LNCaP clone FGC (cell line): ENCODE results near the gene FRMD8.
A peak's percentile ranks its signal among the peaks of the same experiment; 100 is the strongest.
"Not testable (repeated sequence)": the region's sequence is repeated elsewhere in the genome, so short reads cannot be mapped to it uniquely, and the experiment has no call there.

Experiments used
- DNase-seq: peaks from one replicate; pipeline ENCODE4 v3.0.0-alpha.2; 2011; ENCODE audit warnings: low read depth
- H3K4me3 ChIP-seq: 2 replicates; pipeline ENCODE4 v1.5.1; 2011; ENCODE audit warnings: mild to moderate bottlenecking, low read depth, low read length, control low read depth
- TF ChIP-seq, protein P1 (sequence below): IDR thresholded peaks from 2 replicates; pipeline ENCODE4 v1.5.1; 2012; ENCODE audit warnings: mild to moderate bottlenecking; ENCODE audit not compliant: control insufficient read depth, insufficient read depth; ENCODE audit errors: extremely low read depth

The FRMD8 gene

DNA sequence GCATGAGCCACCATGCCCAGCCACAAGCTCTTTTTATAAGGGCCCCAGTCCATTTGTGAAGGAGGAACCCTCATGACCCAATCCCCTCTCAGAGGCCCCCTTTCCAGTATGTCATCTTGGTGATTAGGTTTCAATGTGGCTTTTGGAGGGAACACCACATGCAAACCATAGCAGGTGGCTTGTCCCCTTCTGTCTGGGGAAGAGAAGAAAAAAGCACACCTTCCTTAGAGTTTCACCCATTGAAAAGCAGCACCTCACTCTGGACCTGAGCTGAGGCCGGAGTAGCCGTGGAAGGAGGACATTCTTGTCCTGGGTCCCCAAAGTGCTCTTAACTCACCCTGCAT, 61.6 kb downstream of the FRMD8 start:
- no peak overlapping the region for H3K4me3 ChIP-seq
- TF ChIP-seq, protein P1, sequence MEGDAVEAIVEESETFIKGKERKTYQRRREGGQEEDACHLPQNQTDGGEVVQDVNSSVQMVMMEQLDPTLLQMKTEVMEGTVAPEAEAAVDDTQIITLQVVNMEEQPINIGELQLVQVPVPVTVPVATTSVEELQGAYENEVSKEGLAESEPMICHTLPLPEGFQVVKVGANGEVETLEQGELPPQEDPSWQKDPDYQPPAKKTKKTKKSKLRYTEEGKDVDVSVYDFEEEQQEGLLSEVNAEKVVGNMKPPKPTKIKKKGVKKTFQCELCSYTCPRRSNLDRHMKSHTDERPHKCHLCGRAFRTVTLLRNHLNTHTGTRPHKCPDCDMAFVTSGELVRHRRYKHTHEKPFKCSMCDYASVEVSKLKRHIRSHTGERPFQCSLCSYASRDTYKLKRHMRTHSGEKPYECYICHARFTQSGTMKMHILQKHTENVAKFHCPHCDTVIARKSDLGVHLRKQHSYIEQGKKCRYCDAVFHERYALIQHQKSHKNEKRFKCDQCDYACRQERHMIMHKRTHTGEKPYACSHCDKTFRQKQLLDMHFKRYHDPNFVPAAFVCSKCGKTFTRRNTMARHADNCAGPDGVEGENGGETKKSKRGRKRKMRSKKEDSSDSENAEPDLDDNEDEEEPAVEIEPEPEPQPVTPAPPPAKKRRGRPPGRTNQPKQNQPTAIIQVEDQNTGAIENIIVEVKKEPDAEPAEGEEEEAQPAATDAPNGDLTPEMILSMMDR: no peak
- no peak for DNase-seq

DNA sequence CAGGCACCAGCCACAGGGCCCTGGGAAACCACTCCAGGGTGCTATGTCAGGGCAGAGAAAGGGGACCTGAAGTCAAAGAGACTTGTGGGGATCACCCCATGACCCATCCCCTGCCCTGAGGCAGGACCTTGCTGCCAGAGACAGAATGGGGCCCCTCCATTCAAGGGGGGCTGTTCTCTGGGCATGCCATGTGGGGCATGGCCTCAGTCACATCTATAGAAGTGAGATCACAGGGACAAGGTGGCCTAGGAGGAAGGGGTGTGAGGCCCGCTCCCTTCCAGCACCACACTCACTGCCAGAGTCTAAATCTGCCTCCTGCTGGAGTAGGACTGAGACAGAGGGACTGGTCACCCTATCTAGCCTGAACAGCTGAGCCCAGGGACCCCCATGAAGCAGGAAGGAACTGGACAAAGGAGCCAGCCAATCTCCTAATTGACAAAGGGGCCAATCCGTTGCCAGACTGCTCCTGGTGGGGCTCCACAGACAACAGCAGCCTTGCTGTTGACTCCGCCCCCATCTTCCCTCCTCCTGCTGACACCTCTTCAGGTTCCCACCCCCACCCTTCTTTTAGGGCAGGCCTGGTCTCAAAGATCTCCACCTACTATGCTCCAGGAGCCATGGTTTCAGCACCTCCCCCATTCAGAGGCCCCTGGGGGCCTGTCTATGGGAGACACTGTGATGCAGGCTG, 62.1 kb downstream of the FRMD8 start:
- H3K4me3 ChIP-seq: no peak overlapping the region
- no peak for DNase-seq
- TF ChIP-seq, protein P1: no peak

DNA sequence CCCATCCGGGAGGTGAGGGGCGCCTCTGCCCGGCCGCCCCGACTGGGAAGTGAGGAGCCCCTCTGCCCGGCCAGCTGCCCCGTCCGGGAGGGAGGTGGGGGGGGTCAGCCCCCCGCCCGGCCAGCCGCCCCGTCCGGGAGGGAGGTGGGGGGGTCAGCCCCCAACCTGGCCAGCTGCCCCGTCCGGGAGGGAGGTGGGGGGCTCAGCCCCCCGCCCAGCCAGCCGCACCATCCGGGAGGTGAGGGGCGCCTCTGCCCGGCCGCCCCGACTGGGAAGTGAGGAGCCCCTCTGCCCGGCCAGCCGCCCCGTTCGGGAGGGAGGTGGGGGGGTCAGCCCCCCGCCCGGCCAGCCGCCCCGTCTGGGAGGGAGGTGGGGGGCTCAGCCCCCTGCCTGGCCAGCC, 64.9 kb downstream of the FRMD8 start:
- H3K4me3 ChIP-seq: not testable (repeated sequence)

DNA sequence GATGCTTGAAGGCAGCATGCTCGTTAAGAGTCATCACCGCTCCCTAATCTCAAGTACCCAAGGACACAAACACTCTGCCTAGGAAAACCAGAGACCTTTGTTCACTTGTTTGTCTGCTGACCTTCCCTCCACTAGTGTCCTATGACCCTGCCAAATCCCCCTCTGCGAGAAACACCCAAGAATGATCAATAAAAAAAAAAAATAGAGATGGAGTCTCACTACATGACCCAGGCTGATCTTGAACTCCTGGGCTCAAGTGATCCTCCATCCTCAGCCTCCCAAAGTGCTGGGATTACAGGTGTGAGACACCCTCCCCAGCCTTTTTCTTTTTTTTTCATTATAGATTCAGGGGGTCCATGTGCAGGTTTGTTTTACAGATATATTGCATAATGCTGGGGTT, 65.8 kb downstream of the FRMD8 start:
- not testable (repeated sequence) for H3K4me3 ChIP-seq, DNase-seq

More for the DNA sequence above, 64.9 kb downstream of the FRMD8 start:
- not testable (repeated sequence) for DNase-seq

DNA sequence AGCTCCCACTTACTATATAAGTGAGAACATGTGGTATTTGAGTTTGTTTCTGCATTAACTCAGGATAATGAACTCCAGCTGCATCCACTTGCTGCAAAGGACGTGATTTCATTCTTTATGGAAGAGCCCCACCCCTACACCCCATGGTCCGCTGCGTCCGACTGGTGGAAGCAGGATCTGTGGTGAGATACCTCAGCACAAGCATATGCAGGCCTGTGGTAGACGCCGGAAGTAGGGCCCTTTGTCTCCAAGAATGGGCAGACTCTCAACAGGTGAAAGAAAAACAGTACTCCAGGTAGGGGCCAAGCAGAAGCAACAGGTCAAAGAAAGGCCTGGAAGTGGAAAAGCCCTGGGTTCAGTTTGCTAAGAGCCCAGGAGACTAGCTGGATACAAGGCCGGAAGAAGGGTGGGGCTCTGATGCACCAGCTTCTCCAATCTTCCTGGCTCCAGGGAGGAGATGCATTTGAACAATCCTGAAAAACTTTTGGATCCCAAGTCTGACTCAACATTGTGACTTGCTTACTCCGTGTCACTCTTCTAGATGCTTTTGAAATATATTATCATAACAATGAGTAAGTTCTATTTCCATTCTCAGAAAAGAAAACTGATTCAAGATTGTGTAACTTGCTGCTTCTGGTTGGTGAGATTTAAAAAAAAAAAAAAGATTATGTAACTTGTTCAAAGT, 66.5 kb downstream of the FRMD8 start:
- DNase-seq: no peak
- no peak overlapping the region for H3K4me3 ChIP-seq
- TF ChIP-seq, protein P1: no peak

DNA sequence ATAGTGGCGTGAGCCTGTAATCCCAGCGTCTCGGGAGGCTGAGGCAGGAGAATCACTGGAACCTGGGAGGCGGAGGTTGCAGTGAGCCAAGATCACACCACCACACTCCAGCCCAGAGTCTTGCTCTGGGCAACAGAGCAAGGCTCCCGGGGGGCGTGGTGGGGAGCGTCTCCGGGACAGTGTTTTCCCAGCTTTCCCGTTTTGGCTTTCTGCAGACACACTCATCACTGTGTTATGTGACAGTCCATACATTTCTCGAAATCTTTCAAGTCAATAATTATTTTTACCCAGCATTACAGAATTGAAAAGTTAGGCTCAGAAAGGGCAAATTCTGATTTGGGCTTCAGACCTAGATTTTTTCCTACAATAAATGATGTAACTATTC, 67.9 kb downstream of the FRMD8 start:
- H3K4me3 ChIP-seq: peak overlapping the region; percentile 56; the same call in 1 of the 2 replicates
- TF ChIP-seq, protein P1: no peak
- no peak for DNase-seq

DNA sequence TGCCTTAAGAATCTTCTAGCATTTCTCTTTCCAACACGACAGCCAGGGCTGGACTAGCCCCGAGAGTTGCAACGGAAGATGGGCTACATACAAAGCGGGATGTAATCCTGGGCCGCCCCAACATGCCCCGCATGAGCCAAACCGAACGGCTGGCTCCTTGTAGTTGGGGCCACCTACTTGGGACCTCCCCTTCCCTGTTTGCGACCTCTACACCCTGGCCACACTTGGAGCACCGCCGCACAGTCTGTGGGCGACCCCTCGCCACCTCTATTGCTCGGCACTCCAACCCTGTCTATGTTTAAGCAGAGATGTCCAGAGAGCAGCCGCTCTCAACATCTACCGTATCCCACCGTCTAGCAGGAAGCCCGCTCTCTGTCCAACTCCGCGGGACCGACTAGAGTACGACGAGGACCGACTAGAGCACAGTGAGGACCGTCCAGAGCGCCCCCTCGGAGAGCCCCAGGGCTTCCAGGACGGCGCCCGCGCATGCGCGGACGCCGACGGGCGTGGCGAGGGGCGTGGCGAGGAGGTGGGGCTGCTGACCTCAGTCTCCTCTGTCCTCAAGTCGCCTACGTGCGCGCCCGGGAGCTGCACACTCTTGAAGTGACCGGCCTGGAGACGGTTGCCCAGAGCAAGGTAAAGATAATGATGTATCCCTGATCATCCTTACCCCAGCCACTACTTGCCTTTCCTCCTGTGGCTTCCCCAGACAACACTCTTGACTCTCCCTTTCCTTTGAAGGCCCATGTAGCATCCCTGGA, 68.4 kb downstream of the FRMD8 start:
- peak overlapping the region; percentile 56 for H3K4me3 ChIP-seq
- TF ChIP-seq, protein P1: no peak

More for the DNA sequence above, 68.4 kb downstream of the FRMD8 start:
- no peak for DNase-seq
